Measurements from ENCODE around the gene TMEM171.

Gene TMEM171

GRCh38 chr5:73120222-73121118, at the start of gene TMEM171:
Gene TMEM171, plus strand, starts transcription at chr5:73120575. Its CDS starts 2,799 bp downstream, at chr5:73123374.
- peak within 1 kb of the TSS; percentile 35 to 64 for H3K4me3 Mint-ChIP-seq
- peaks cover 96% of the 10 kb centered on the region for H3K27me3 Mint-ChIP-seq

GRCh38 chr5:73081093-73081492, 39.3 kb upstream of the TMEM171 start:
- Mint-ChIP-seq H3K27ac (no peak overlapping the region), H3K4me3 (no peak overlapping the region), H3K27me3 (peaks cover 8% of the 10 kb centered on the region), H3K9me3 (no peaks in the 10 kb centered on the region), H3K4me1 (no peaks in the 10 kb centered on the region)
- ATAC-seq, result no peak
- no peak for DNase-seq

More at GRCh38 chr5:73120222-73121118, at the start of gene TMEM171:
- no peak for DNase-seq
- Mint-ChIP-seq H3K9me3 (no peaks in the 10 kb centered on the region), H3K27ac (no peak within 1 kb of the TSS), H3K4me1 (peaks cover 23% of the 10 kb centered on the region)
- ATAC-seq, result peak; percentile 48

- H3K4me3 Mint-ChIP-seq, result no peak overlapping the region
- DNase-seq (no peak), ATAC-seq (no peak)
- H3K27me3 Mint-ChIP-seq, result peaks cover 21% of the 10 kb centered on the region
- H3K9me3 Mint-ChIP-seq, result no peaks in the 10 kb centered on the region
- H3K4me1 Mint-ChIP-seq, result no peaks in the 10 kb centered on the region
- H3K27ac Mint-ChIP-seq, result no peak overlapping the region
These were observed 32.3 kb upstream of the TMEM171 start for GRCh38 chr5:73088026-73088425.

- no peak for DNase-seq
- Mint-ChIP-seq H3K27ac (no peak overlapping the region), H3K9me3 (peaks cover 0 to 6% of the 10 kb centered on the region in 2 donors), H3K27me3 (peaks cover 26% of the 10 kb centered on the region), H3K4me1 (no peaks in the 10 kb centered on the region), H3K4me3 (no peak overlapping the region)
- peak; percentile 73 for ATAC-seq
These were observed 26.4 kb upstream of the TMEM171 start for GRCh38 chr5:73093943-73094342.

- H3K27me3 Mint-ChIP-seq, result peaks cover 31% of the 10 kb centered on the region
These were observed 26.0 kb upstream of the TMEM171 start for GRCh38 chr5:73094415-73094814.

GRCh38 chr5:73095564-73096238, 24.7 kb upstream of the TMEM171 start:
- Mint-ChIP-seq H3K27me3 (peaks cover 44% of the 10 kb centered on the region), H3K9me3 (peaks cover 0 to 6% of the 10 kb centered on the region in 2 donors), H3K4me1 (no peaks in the 10 kb centered on the region), H3K4me3 (no peak overlapping the region), H3K27ac (no peak overlapping the region)
- DNase-seq (no peak), ATAC-seq (no peak)

More at GRCh38 chr5:73094415-73094814, 26.0 kb upstream of the TMEM171 start:
- no peak for DNase-seq
- ATAC-seq, result peak; percentile 87
- H3K4me1 Mint-ChIP-seq, result no peaks in the 10 kb centered on the region
- H3K9me3 Mint-ChIP-seq, result peaks cover 0 to 6% of the 10 kb centered on the region in 2 donors
- no peak overlapping the region for H3K27ac Mint-ChIP-seq
- H3K4me3 Mint-ChIP-seq, result no peak overlapping the region

GRCh38 chr5:73096239-73096575, 24.2 kb upstream of the TMEM171 start:
- no peaks in the 10 kb centered on the region for H3K4me1 Mint-ChIP-seq
- H3K27me3 Mint-ChIP-seq, result peaks cover 45% of the 10 kb centered on the region
- H3K27ac Mint-ChIP-seq, result no peak overlapping the region
- H3K4me3 Mint-ChIP-seq, result no peak overlapping the region
- DNase-seq (no peak), ATAC-seq (peak; percentile 68)
- H3K9me3 Mint-ChIP-seq, result peaks cover 0 to 6% of the 10 kb centered on the region in 2 donors

- no peaks in the 10 kb centered on the region for H3K4me1 Mint-ChIP-seq
- DNase-seq (no peak), ATAC-seq (no peak)
- H3K27ac Mint-ChIP-seq, result no peak overlapping the region
- H3K4me3 Mint-ChIP-seq, result no peak overlapping the region
- peaks cover 0 to 6% of the 10 kb centered on the region in 2 donors for H3K9me3 Mint-ChIP-seq
- peaks cover 45% of the 10 kb centered on the region for H3K27me3 Mint-ChIP-seq
These were observed 22.6 kb upstream of the TMEM171 start for GRCh38 chr5:73097740-73098139.

- Mint-ChIP-seq H3K4me3 (no peak overlapping the region), H3K4me1 (no peaks in the 10 kb centered on the region), H3K27me3 (peaks cover 54% of the 10 kb centered on the region), H3K27ac (no peak overlapping the region), H3K9me3 (peaks cover 0 to 6% of the 10 kb centered on the region in 2 donors)
- ATAC-seq (no peak), DNase-seq (no peak)
These were observed 20.3 kb upstream of the TMEM171 start for GRCh38 chr5:73100109-73100508.

- ATAC-seq (no peak), DNase-seq (no peak)
- Mint-ChIP-seq H3K4me3 (no peak overlapping the region), H3K9me3 (peaks cover 0 to 5% of the 10 kb centered on the region in 2 donors), H3K4me1 (no peaks in the 10 kb centered on the region), H3K27me3 (peaks cover 56% of the 10 kb centered on the region), H3K27ac (no peak overlapping the region)
These were observed 16.5 kb upstream of the TMEM171 start for GRCh38 chr5:73103870-73104299.

GRCh38 chr5:73104326-73104725, 16.0 kb upstream of the TMEM171 start:
- H3K9me3 Mint-ChIP-seq, result peaks cover 0 to 5% of the 10 kb centered on the region in 2 donors
- H3K27ac Mint-ChIP-seq, result no peak overlapping the region
- DNase-seq, result no peak
- H3K4me1 Mint-ChIP-seq, result no peaks in the 10 kb centered on the region
- no peak for ATAC-seq
- peaks cover 56% of the 10 kb centered on the region for H3K27me3 Mint-ChIP-seq
- no peak overlapping the region for H3K4me3 Mint-ChIP-seq

GRCh38 chr5:73106335-73106734, 14.0 kb upstream of the TMEM171 start:
- Mint-ChIP-seq H3K9me3 (peaks cover 0 to 5% of the 10 kb centered on the region in 2 donors), H3K4me3 (no peak overlapping the region), H3K27me3 (peaks cover 59% of the 10 kb centered on the region), H3K27ac (no peak overlapping the region), H3K4me1 (no peaks in the 10 kb centered on the region)
- ATAC-seq (peak; percentile 56), DNase-seq (no peak)

- no peak for DNase-seq
- no peak overlapping the region for H3K4me3 Mint-ChIP-seq
- no peak overlapping the region for H3K27ac Mint-ChIP-seq
- peaks cover 77% of the 10 kb centered on the region for H3K27me3 Mint-ChIP-seq
- no peak for ATAC-seq
- no peaks in the 10 kb centered on the region for H3K4me1 Mint-ChIP-seq
- peaks cover 7 to 10% of the 10 kb centered on the region in 2 donors for H3K9me3 Mint-ChIP-seq
These were observed 10.2 kb upstream of the TMEM171 start for GRCh38 chr5:73110190-73110589.

- Mint-ChIP-seq H3K4me3 (no peak overlapping the region), H3K4me1 (no peaks in the 10 kb centered on the region), H3K27me3 (peaks cover 89% of the 10 kb centered on the region)
These were observed 8.8 kb upstream of the TMEM171 start for GRCh38 chr5:73111536-73111935.

GRCh38 chr5:73112359-73112758, 8.0 kb upstream of the TMEM171 start:
- Mint-ChIP-seq H3K27me3 (peaks cover 91% of the 10 kb centered on the region), H3K9me3 (peaks cover 7 to 10% of the 10 kb centered on the region in 2 donors), H3K27ac (no peak overlapping the region), H3K4me3 (no peak overlapping the region), H3K4me1 (no peaks in the 10 kb centered on the region)
- ATAC-seq, result no peak
- DNase-seq, result no peak

More at GRCh38 chr5:73111536-73111935, 8.8 kb upstream of the TMEM171 start:
- ATAC-seq, result no peak
- DNase-seq, result no peak
- no peak overlapping the region for H3K27ac Mint-ChIP-seq
- H3K9me3 Mint-ChIP-seq, result peaks cover 7 to 10% of the 10 kb centered on the region in 2 donors

All from stimulated activated naive CD8-positive, alpha-beta T cell treated with anti-CD3 and anti-CD28 coated beads, Interleukin-15, amount 100 ng/mL, for 72 hours (primary cell).